HepG2 (cell line): Measurements from ENCODE around the gene ADGRD1. TPM values are rescaled to one million over a fixed set of nuclear protein-coding genes. Genes with fewer than 3 reads are reported as not detected.

Experiments
- ATAC-seq: fragments of 200-7000 bp; cut with Tn5 transposase; 3 replicates; pipeline ENCODE4 v1.9.1; 2020; ENCODE audit warnings: mild to moderate bottlenecking, moderate library complexity
- BruUV-seq: library from RNA; stranded (reverse); fragments of 400-500 nt; replicated peaks from 2 replicates; lab custom pipeline; 2021; lab: Mats Ljungman, UMichigan
- CTCF ChIA-PET: fragments of 300-600 bp; formaldehyde crosslinking; extraction: SDS; loops from one replicate; lab custom pipeline; 2021; ENCODE audit warnings: low total read pairs, inconsistent platforms, low intra/inter-chr PET ratio; lab: Yijun Ruan, JAX
- POLR2A ChIA-PET: fragments of 350-600 bp; sonication (Branson Sonifier 250); formaldehyde crosslinking; loops from one replicate; lab custom pipeline; 2020; ENCODE audit warnings: antibody characterized with exemption, inconsistent platforms; lab: Yijun Ruan, JAX
- DNase-seq: peaks from one replicate; pipeline ENCODE4 v3.0.0-alpha.2; 2015; ENCODE audit warnings: low spot score
- FAIRE-seq: peaks from 3 replicates; lab custom pipeline; 2011; peaks lifted over from hg19 to GRCh38; lab: Jason Lieb, UNC
- H2AFZ ChIP-seq: one replicate; pipeline ENCODE4 v1.6.1; 2011; ENCODE audit warnings: low read length, inconsistent platforms
- H3K27ac ChIP-seq: fragments of 300-600 bp; 3 replicates; pipeline ENCODE4 v1.8.0; 2011; ENCODE audit warnings: mixed run types, mild to moderate bottlenecking, mixed read lengths, low read length, inconsistent platforms; ENCODE audit not compliant: insufficient read depth; ENCODE audit errors: extremely low read length
- H3K27me3 ChIP-seq, 2 experiments: fragments of 200-600 bp in 1 of 2; 2 replicates in 1 of 2; 3 replicates in 1 of 2; pipeline versions ENCODE4 v1.6.0 to v1.8.0; 2011; ENCODE audit warnings: low read length in 2 of 2, mild to moderate bottlenecking in 2 of 2, moderate library complexity in 2 of 2, inconsistent platforms in 1 of 2; ENCODE audit not compliant: insufficient read depth in 2 of 2, control insufficient read depth in 1 of 2
- H3K36me3 ChIP-seq, 2 experiments: fragments of 200-600 bp in 1 of 2; replicated peaks in 1 of 2; 2 replicates in 1 of 2; 3 replicates in 1 of 2; pipeline versions ENCODE4 v1.5.1 to v1.8.0; 2011; ENCODE audit warnings: low read length in 2 of 2, inconsistent platforms in 1 of 2; ENCODE audit not compliant: insufficient read depth in 2 of 2, control insufficient read depth in 1 of 2
- H3K4me1 ChIP-seq: 2 replicates; pipeline ENCODE4 v1.5.1; 2012; ENCODE audit warnings: low read length, inconsistent platforms; ENCODE audit not compliant: insufficient read depth
- H3K4me2 ChIP-seq: 2 replicates; pipeline ENCODE4 v1.6.0; 2011; ENCODE audit warnings: low read depth, low read length, inconsistent platforms
- H3K4me3 ChIP-seq, 3 experiments: fragments of 200-600 bp in 1 of 3; sonication (generic), shearing (Covaris generic) in 1 of 3; replicated peaks in 1 of 3; 2 replicates each; pipeline ENCODE4 v1.5.1; 2011 to 2016; ENCODE audit warnings: low read length in 3 of 3, inconsistent platforms in 2 of 3, low read depth in 2 of 3, mild to moderate bottlenecking in 2 of 3, control low read depth in 1 of 3, mixed read lengths in 1 of 3; ENCODE audit not compliant: insufficient read depth in 1 of 3
- H3K79me2 ChIP-seq: one replicate; pipeline ENCODE4 v1.6.1; 2011; ENCODE audit warnings: low read length, inconsistent platforms; ENCODE audit not compliant: insufficient read depth
- H3K9ac ChIP-seq: 2 replicates; pipeline ENCODE4 v1.6.0; 2011; ENCODE audit warnings: mild to moderate bottlenecking, low read depth, low read length, inconsistent platforms; ENCODE audit not compliant: insufficient read depth
- H3K9me3 ChIP-seq: 2 replicates; pipeline ENCODE4 v1.5.1; 2012; ENCODE audit warnings: mild to moderate bottlenecking, low read length
- H4K20me1 ChIP-seq: 2 replicates; pipeline ENCODE4 v1.6.0; 2011; ENCODE audit warnings: inconsistent platforms, mild to moderate bottlenecking, low read length, moderate library complexity; ENCODE audit not compliant: insufficient read depth
- AKAP8 ChIP-seq: sonication (generic); formaldehyde crosslinking; IDR thresholded peaks from 2 replicates; pipeline ENCODE4 v1.5.1; 2020; ENCODE audit warnings: mild to moderate bottlenecking, missing genetic modification reagents
- CEBPB ChIP-seq: IDR thresholded peaks from 2 replicates; pipeline ENCODE4 v1.6.1; 2011; ENCODE audit warnings: low read depth, low read length, improper control_type of control experiment, borderline replicate concordance
- CEBPG ChIP-seq: IDR thresholded peaks from 2 replicates; pipeline ENCODE4 v1.6.1; 2016
- HIVEP1 ChIP-seq: sonication (generic); formaldehyde crosslinking; IDR thresholded peaks from 2 replicates; pipeline ENCODE4 v1.4.0; 2020; ENCODE audit warnings: mild to moderate bottlenecking, missing genetic modification reagents
- PHF21A ChIP-seq: sonication (generic); formaldehyde crosslinking; IDR thresholded peaks from 2 replicates; pipeline ENCODE4 v1.5.0; 2020; ENCODE audit warnings: mild to moderate bottlenecking, missing genetic modification reagents
- SALL1 ChIP-seq: sonication (generic); formaldehyde crosslinking; IDR thresholded peaks from 2 replicates; pipeline ENCODE4 v1.8.0; 2022; ENCODE audit warnings: mild to moderate bottlenecking, missing genetic modification reagents
- ZNF10 ChIP-seq: sonication (generic); formaldehyde crosslinking; IDR thresholded peaks from 2 replicates; pipeline ENCODE4 v1.4.0; 2020; ENCODE audit warnings: mild to moderate bottlenecking, low read depth, missing genetic modification reagents, borderline replicate concordance
- ZNF570 ChIP-seq: sonication (generic); formaldehyde crosslinking; IDR thresholded peaks from 2 replicates; pipeline ENCODE4 v1.4.0; 2020; ENCODE audit warnings: mild to moderate bottlenecking, missing genetic modification reagents, borderline replicate concordance
- ZNF598 ChIP-seq: sonication (generic); formaldehyde crosslinking; IDR thresholded peaks from 2 replicates; pipeline ENCODE4 v1.5.1; 2020; ENCODE audit warnings: mild to moderate bottlenecking, missing genetic modification reagents, borderline replicate concordance
- ZNF7 ChIP-seq: IDR thresholded peaks from 2 replicates; pipeline ENCODE4 v1.6.1; 2016; ENCODE audit warnings: missing biosample characterization, missing genetic modification reagents
- WGBS: methylation state at CpG from one replicate; pipeline ENCODE4 v1.1.6; 2017; ENCODE audit warnings: low lambda C conversion rate; 5-methylcytosine and 5-hydroxymethylcytosine counted together
- in situ Hi-C: cut with HindIII; loops from 2 replicates; pipeline ENCODE4 v1.10.0; 2017; ENCODE audit warnings: low pct_unique_long_range_greater_than_20kb; ENCODE audit not compliant: extremely low pct_ligation_motif_present
- intact Hi-C: fragments of 100-400 bp; cut with micrococcal nuclease; formaldehyde crosslinking; loops from one replicate; pipeline ENCODE4 v1.10.0; 2022; ENCODE audit not compliant: unreplicated experiment
- polyA plus RNA-seq, 8 experiments: library from polyadenylated mRNA; depleted of rRNA in 3 of 8; stranded (reverse) in 7 of 8; unstranded in 1 of 8; fragments of >200 nt; fragmentation: Illumina TruSeq in 4 of 8; extraction: Trizol in 4 of 8; gene quantifications; 2 replicates each; pipeline versions ENCODE4 v1.2.1 to v1.2.3, GENCODE V29; 2011 to 2016; ENCODE audit warnings: low read depth in 4 of 8, missing spikeins in 1 of 8, mixed read lengths in 1 of 8; ENCODE audit not compliant: insufficient read depth in 1 of 8
- total RNA-seq, 5 experiments: library from RNA; depleted of rRNA; stranded (reverse); fragments of >200 nt; fragmentation: Illumina TruSeq; extraction: Trizol; gene quantifications; 2 replicates each; pipeline ENCODE4 v1.2.3, GENCODE V29; 2016; ENCODE audit warnings: low read depth in 1 of 5
- TF ChIP-seq, protein P1 (sequence below): sonication (generic); formaldehyde crosslinking; IDR thresholded peaks from 2 replicates; pipeline ENCODE4 v1.5.1; 2020; ENCODE audit warnings: mild to moderate bottlenecking, moderate library complexity, missing genetic modification reagents
- TF ChIP-seq, protein P2 (sequence below): sonication (generic); formaldehyde crosslinking; IDR thresholded peaks from 2 replicates; pipeline ENCODE4 v1.5.1; 2020; ENCODE audit warnings: mild to moderate bottlenecking, missing genetic modification reagents, moderate library complexity

ADGRD1 gene
- total and polyA plus RNA-seq, 2 of the 13 experiments (the other 11 are each of a cell fraction or from before 2014, with no cell fraction given), result 0.46 to 12.4 TPM

DNA sequence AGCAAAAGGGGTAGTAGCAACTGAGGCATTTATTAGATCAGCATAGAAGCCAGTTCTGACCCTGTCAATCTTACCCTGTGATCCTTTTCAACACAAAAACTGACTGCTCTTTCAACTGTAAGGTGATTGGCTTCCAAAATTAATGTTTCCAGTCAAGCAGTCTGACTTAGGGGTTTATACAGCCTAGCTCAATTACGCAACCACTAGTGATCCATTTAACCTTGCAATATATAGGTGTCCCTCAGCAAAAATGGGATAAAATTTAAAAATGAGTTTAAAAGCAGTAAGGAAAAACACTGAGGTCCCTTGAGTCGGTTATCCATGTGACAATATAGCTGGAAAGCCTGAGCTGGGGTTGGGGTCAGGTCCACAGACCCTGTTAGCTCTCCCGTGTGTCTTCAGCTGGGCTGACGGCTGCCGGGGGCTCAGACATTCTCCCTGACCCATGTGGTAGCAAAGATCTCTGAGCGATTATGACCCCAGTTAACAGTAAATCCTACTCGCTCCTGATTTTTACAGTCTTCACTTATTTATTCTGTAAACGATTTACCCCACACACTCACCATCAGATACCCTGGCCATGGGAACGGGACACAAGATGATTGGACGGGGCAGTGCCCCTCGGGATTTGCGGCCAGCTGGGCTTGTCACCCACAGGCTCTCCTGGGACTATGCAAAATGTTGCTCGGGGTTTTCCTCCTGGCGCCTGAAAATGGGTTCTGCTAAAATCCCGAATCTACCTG lies 16.6 kb downstream of the ADGRD1 start:
- Histone ChIP-seq H3K27me3 (no peaks in the 10 kb centered on the region), H4K20me1 (no peaks in the 10 kb centered on the region), H2AFZ (no peak overlapping the region), H3K9me3 (no peaks in the 10 kb centered on the region), H3K4me1 (peaks cover 65% of the 10 kb centered on the region), H3K27ac (peak overlapping the region; percentile 47), H3K79me2 (no peaks in the 10 kb centered on the region), H3K4me2 (peak overlapping the region; percentile 25), H3K4me3 (peak overlapping the region in 1 of 3 experiments; percentile 18; a peak in 1 of 6 replicates), H3K36me3 (no peaks in the 10 kb centered on the region; a peak in 1 of 5 replicates), H3K9ac (no peak overlapping the region)
- ATAC-seq (peak; percentile 45), FAIRE-seq (no peak), DNase-seq (no peak)
- 42% methylated on average over 10 of the region's 15 CpGs for WGBS
- in situ Hi-C loops, result no loop called here
- intact Hi-C loops, result no loop called here
- TF ChIP-seq AKAP8, result no peak
- TF ChIP-seq CEBPG (CRISPR knock-in tag), result peak; percentile 59
- peak; percentile 38; the same call in 1 of the 2 replicates for TF ChIP-seq SALL1 (CRISPR knock-in tag)
- TF ChIP-seq, protein P1, sequence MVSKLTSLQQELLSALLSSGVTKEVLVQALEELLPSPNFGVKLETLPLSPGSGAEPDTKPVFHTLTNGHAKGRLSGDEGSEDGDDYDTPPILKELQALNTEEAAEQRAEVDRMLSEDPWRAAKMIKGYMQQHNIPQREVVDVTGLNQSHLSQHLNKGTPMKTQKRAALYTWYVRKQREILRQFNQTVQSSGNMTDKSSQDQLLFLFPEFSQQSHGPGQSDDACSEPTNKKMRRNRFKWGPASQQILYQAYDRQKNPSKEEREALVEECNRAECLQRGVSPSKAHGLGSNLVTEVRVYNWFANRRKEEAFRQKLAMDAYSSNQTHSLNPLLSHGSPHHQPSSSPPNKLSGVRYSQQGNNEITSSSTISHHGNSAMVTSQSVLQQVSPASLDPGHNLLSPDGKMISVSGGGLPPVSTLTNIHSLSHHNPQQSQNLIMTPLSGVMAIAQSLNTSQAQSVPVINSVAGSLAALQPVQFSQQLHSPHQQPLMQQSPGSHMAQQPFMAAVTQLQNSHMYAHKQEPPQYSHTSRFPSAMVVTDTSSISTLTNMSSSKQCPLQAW (CRISPR knock-in tag), result peak; percentile 64; the same call in 1 of the 2 replicates
- TF ChIP-seq CEBPB, result peak; percentile 79
- TF ChIP-seq ZNF10 (CRISPR knock-in tag), result no peak
- TF ChIP-seq ZNF598 (CRISPR knock-in tag), result no peak
- TF ChIP-seq ZNF7 (CRISPR knock-in tag), result no peak
- 0 out of 2 replicates have a peak, but pooled peaks have one; percentile 24 for TF ChIP-seq HIVEP1
- TF ChIP-seq PHF21A, result peak; percentile 55; the same call in 1 of the 2 replicates
- TF ChIP-seq, protein P2, sequence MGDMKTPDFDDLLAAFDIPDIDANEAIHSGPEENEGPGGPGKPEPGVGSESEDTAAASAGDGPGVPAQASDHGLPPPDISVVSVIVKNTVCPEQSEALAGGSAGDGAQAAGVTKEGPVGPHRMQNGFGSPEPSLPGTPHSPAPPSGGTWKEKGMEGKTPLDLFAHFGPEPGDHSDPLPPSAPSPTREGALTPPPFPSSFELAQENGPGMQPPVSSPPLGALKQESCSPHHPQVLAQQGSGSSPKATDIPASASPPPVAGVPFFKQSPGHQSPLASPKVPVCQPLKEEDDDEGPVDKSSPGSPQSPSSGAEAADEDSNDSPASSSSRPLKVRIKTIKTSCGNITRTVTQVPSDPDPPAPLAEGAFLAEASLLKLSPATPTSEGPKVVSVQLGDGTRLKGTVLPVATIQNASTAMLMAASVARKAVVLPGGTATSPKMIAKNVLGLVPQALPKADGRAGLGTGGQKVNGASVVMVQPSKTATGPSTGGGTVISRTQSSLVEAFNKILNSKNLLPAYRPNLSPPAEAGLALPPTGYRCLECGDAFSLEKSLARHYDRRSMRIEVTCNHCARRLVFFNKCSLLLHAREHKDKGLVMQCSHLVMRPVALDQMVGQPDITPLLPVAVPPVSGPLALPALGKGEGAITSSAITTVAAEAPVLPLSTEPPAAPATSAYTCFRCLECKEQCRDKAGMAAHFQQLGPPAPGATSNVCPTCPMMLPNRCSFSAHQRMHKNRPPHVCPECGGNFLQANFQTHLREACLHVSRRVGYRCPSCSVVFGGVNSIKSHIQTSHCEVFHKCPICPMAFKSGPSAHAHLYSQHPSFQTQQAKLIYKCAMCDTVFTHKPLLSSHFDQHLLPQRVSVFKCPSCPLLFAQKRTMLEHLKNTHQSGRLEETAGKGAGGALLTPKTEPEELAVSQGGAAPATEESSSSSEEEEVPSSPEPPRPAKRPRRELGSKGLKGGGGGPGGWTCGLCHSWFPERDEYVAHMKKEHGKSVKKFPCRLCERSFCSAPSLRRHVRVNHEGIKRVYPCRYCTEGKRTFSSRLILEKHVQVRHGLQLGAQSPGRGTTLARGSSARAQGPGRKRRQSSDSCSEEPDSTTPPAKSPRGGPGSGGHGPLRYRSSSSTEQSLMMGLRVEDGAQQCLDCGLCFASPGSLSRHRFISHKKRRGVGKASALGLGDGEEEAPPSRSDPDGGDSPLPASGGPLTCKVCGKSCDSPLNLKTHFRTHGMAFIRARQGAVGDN (CRISPR knock-in tag), result peak; percentile 36
- no peak for TF ChIP-seq ZNF570 (CRISPR knock-in tag)
- BruUV-seq, result no TSS peak
- POLR2A ChIA-PET, result no interaction called here
- CTCF ChIA-PET, result no interaction called here
